K562 (cell line): ENCODE results near the gene PPT2. TPM values are rescaled to one million over a fixed set of nuclear protein-coding genes. Genes with fewer than 3 reads are reported as not detected.

Experiments
- FOXK2 ChIP-seq, 2 experiments: fragments of 450-650 bp; IDR thresholded peaks in 1 of 2; conservative IDR thresholded peaks in 1 of 2; 2 replicates each; pipeline ENCODE4 v1.6.1; 2016; ENCODE audit warnings: low read depth in 2 of 2, mild to moderate bottlenecking in 1 of 2
- GABPB2 ChIP-seq: fragments of 250-450 bp; sonication (Bioruptor Pico); conservative IDR thresholded peaks from 2 replicates; pipeline ENCODE4 v1.5.1; 2021; ENCODE audit warnings: mild to moderate bottlenecking
- L3MBTL2 ChIP-seq: fragments of 450-650 bp; IDR thresholded peaks from 2 replicates; pipeline ENCODE4 v1.6.1; 2016; ENCODE audit warnings: mild to moderate bottlenecking, moderate library complexity
- MCM7 ChIP-seq, 2 experiments: fragments of 450-650 bp; IDR thresholded peaks; 2 replicates each; pipeline ENCODE4 v1.6.1; 2016 to 2018
- SMAD2 ChIP-seq: fragments of 150-350 bp; IDR thresholded peaks from 2 replicates; pipeline ENCODE4 v1.6.1; 2014; ENCODE audit warnings: low read depth, mild to moderate bottlenecking, low read length
- SMARCA4 ChIP-seq: fragments of 450-650 bp; IDR thresholded peaks from 2 replicates; pipeline ENCODE4 v1.6.1; 2016
- SRSF9 ChIP-seq: fragments of 200-400 bp; formaldehyde crosslinking; IDR thresholded peaks from 2 replicates; pipeline ENCODE4 v1.6.1; 2017; ENCODE audit warnings: low read depth, low read length, borderline replicate concordance
- STAG1 ChIP-seq: sonication (generic); formaldehyde crosslinking; IDR thresholded peaks from 2 replicates; pipeline ENCODE4 v1.5.0; 2020; ENCODE audit warnings: missing genetic modification reagents, borderline replicate concordance
- SUPT5H ChIP-seq: fragments of 450-650 bp; IDR thresholded peaks from 2 replicates; pipeline ENCODE4 v1.6.1; 2016
- TAL1 ChIP-seq: fragments of 450-650 bp; IDR thresholded peaks from 2 replicates; pipeline ENCODE4 v1.6.1; 2016; ENCODE audit warnings: mild to moderate bottlenecking
- TCF7L2 ChIP-seq: fragments of 150-350 bp; IDR thresholded peaks from 2 replicates; pipeline ENCODE4 v1.6.1; 2016; ENCODE audit warnings: low read depth, mild to moderate bottlenecking, low read length, moderate library complexity
- TOE1 ChIP-seq, 2 experiments: fragments of 450-650 bp in 1 of 2; sonication (generic) in 1 of 2; formaldehyde crosslinking in 1 of 2; IDR thresholded peaks; 2 replicates each; pipeline versions ENCODE4 v1.7.1 to v1.8.0; 2016 to 2022; ENCODE audit warnings: borderline replicate concordance in 2 of 2, mild to moderate bottlenecking in 2 of 2, antibody characterized with exemption in 1 of 2, inconsistent platforms in 1 of 2, low read depth in 1 of 2, missing genetic modification reagents in 1 of 2, moderate library complexity in 1 of 2
- YY1 ChIP-seq, 3 experiments: IDR thresholded peaks; 2 replicates each; pipeline ENCODE4 v1.6.1; 2011; ENCODE audit warnings: low read length in 2 of 3, mild to moderate bottlenecking in 2 of 3, moderate library complexity in 2 of 3, borderline replicate concordance in 1 of 3, control low read depth in 1 of 3, low read depth in 1 of 3; ENCODE audit not compliant: insufficient read depth in 3 of 3, insufficient replicate concordance in 2 of 3, control insufficient read depth in 1 of 3, insufficient read length in 1 of 3; ENCODE audit errors: extremely low read depth in 1 of 3
- ZNF175 ChIP-seq: fragments of 200-800 bp; sonication (Bioruptor generic); IDR thresholded peaks from 2 replicates; pipeline ENCODE4 v1.6.1; 2016; ENCODE audit warnings: low read depth, mild to moderate bottlenecking, missing genetic modification characterization, missing compliant biosample characterization
- ZNF274 ChIP-seq: IDR thresholded peaks from 2 replicates; pipeline ENCODE4 v1.6.1; 2011; ENCODE audit warnings: low read depth, mild to moderate bottlenecking, low read length, moderate library complexity, borderline replicate concordance
- ZNF507 ChIP-seq: conservative IDR thresholded peaks from 2 replicates; pipeline ENCODE4 v1.6.1; 2017; ENCODE audit warnings: missing genetic modification characterization, missing compliant biosample characterization
- ZNF511 ChIP-seq: sonication (generic); formaldehyde crosslinking; IDR thresholded peaks from 2 replicates; pipeline ENCODE4 v1.8.0; 2022; ENCODE audit warnings: mild to moderate bottlenecking, missing genetic modification reagents
- ZNF76 ChIP-seq: fragments of 250-450 bp; sonication (Bioruptor Pico); IDR thresholded peaks from 2 replicates; pipeline ENCODE4 v1.4.0; 2020; ENCODE audit warnings: mild to moderate bottlenecking, moderate library complexity, borderline replicate concordance
- polyA plus RNA-seq, 8 experiments: library from polyadenylated mRNA; depleted of rRNA in 4 of 8; stranded (reverse) in 5 of 8; unstranded in 3 of 8; fragments of >200 nt; fragmentation: Nextera tagmentation in 2 of 8; fragmentation: Illumina TruSeq in 1 of 8; extraction: Ambion mirVana in 2 of 8; extraction: Trizol in 1 of 8; gene quantifications; 2 replicates each; pipeline versions ENCODE4 v1.2.1 to v1.2.3, GENCODE V29; 2011 to 2014; ENCODE audit warnings: inconsistent platforms in 1 of 8, missing spikeins in 1 of 8
- total RNA-seq, 7 experiments: library from RNA; depleted of rRNA in 6 of 7; stranded (reverse); fragments of >200 nt in 6 of 7; fragmentation: Illumina TruSeq in 2 of 7; extraction: Trizol in 2 of 7; gene quantifications; 2 replicates each; pipeline versions ENCODE4 v1.2.1 to v1.2.3, GENCODE V29; 2011 to 2021; ENCODE audit warnings: low replicate concordance in 1 of 7
- TF ChIP-seq, protein P1 (sequence below), 2 experiments: fragments of 450-650 bp in 1 of 2; IDR thresholded peaks; 2 replicates each; pipeline ENCODE4 v1.6.1; 2011 to 2017; ENCODE audit warnings: low read depth in 2 of 2, antibody characterized with exemption in 1 of 2, borderline replicate concordance in 1 of 2, low read length in 1 of 2, mild to moderate bottlenecking in 1 of 2, mixed read lengths in 1 of 2; ENCODE audit not compliant: control insufficient read depth in 1 of 2
- TF ChIP-seq, protein P2 (sequence below): sonication (generic); formaldehyde crosslinking; IDR thresholded peaks from 2 replicates; pipeline ENCODE4 v1.8.1; 2023; ENCODE audit warnings: mild to moderate bottlenecking, missing genetic modification reagents

The PPT2 gene
- total and polyA plus RNA-seq, 9 of the 15 experiments (the other 6 are each of a cell fraction or from before 2014, with no cell fraction given): 27.4 to 98.8 (median 69.9) TPM

DNA sequence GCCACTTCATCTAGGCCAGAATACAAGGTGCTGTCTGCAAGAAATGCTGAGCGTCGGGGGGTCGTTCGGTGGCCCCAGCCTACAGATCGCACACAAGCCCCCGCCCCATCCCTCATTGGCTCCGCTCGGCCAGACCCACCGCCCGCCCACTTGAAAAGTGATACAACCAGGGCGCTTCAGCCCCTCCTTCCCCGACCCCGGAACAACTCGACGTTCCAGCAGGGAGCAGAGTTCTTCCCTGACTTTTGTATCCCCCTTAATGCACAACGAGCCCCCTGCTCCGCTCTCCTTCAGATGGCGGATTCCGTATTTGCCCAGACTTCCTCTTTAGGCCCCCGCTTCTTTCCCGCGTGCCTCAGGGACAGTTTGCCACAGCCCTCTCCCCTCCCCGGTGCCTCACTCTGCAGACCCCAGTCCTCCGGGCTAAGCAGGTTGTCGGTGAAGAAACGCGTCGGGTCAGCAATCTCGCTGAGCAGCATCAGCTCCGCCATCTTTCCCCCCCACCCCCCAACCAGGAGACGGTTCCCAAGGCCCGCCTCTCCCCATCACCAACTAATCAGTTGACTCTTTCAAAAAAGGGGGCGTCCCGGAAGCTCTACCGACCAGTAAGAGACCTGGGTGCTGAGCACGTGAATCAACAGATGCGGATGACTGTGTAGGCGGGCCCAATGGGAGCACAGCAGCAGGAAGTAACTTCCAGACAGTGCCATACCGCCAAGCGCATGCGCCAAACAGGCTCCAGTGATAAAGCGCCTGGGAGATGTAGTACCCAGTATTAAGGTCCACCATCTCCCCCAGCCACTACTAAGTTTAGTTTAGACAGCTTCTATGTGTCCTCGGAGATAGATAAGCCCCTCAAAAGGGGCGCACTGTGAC lies 26.0 kb upstream of the PPT2 start, which contains the start of gene ATF6B (continued):
- TF ChIP-seq YY1 (IDR thresholded peaks at IDR 0.05; ENCODE audit: borderline replicate concordance in 1 of 3, control insufficient read depth in 1 of 3, extremely low read depth in 1 of 3, insufficient read depth in 3 of 3, insufficient read length in 1 of 3, insufficient replicate concordance in 2 of 3, low read depth in 1 of 3, low read length in 2 of 3) (peak; percentile 73 to 94 (median 91)), GABPB2 (CRISPR knock-in tag) (no peak), ZNF274 (no peak), MCM7 (IDR thresholded peaks at IDR 0.05) (no peak), L3MBTL2 (no peak), TAL1 (no peak), SRSF9 (no peak), STAG1 (CRISPR knock-in tag) (no peak), SMARCA4 (peak; percentile 44; the same call in 1 of the 2 replicates), TCF7L2 (no peak), SUPT5H (peak; percentile 87), SMAD2 (no peak), ZNF507 (no peak), ZNF175 (CRISPR knock-in tag) (no peak), FOXK2 (conservative IDR thresholded peaks at IDR 0.05 in 1 of 2, IDR thresholded peaks at IDR 0.05 in 1 of 2; ENCODE audit: low read depth in 2 of 2) (peak; percentile 83 to 84), ZNF76 (CRISPR knock-in tag) (no peak), TOE1 (IDR thresholded peaks at IDR 0.05; ENCODE audit: borderline replicate concordance) (peak; percentile 69; the same call in 1 of the 2 replicates), TOE1 (CRISPR knock-in tag; IDR thresholded peaks at IDR 0.05; ENCODE audit: borderline replicate concordance, low read depth) (no peak), ZNF511 (CRISPR knock-in tag) (peak; percentile 56)
- TF ChIP-seq, protein P1, sequence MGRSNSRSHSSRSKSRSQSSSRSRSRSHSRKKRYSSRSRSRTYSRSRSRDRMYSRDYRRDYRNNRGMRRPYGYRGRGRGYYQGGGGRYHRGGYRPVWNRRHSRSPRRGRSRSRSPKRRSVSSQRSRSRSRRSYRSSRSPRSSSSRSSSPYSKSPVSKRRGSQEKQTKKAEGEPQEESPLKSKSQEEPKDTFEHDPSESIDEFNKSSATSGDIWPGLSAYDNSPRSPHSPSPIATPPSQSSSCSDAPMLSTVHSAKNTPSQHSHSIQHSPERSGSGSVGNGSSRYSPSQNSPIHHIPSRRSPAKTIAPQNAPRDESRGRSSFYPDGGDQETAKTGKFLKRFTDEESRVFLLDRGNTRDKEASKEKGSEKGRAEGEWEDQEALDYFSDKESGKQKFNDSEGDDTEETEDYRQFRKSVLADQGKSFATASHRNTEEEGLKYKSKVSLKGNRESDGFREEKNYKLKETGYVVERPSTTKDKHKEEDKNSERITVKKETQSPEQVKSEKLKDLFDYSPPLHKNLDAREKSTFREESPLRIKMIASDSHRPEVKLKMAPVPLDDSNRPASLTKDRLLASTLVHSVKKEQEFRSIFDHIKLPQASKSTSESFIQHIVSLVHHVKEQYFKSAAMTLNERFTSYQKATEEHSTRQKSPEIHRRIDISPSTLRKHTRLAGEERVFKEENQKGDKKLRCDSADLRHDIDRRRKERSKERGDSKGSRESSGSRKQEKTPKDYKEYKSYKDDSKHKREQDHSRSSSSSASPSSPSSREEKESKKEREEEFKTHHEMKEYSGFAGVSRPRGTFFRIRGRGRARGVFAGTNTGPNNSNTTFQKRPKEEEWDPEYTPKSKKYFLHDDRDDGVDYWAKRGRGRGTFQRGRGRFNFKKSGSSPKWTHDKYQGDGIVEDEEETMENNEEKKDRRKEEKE (IDR thresholded peaks at IDR 0.05; ENCODE audit: borderline replicate concordance in 1 of 2, control insufficient read depth in 1 of 2, low read depth in 2 of 2, low read length in 1 of 2): no peak
- TF ChIP-seq, protein P2, sequence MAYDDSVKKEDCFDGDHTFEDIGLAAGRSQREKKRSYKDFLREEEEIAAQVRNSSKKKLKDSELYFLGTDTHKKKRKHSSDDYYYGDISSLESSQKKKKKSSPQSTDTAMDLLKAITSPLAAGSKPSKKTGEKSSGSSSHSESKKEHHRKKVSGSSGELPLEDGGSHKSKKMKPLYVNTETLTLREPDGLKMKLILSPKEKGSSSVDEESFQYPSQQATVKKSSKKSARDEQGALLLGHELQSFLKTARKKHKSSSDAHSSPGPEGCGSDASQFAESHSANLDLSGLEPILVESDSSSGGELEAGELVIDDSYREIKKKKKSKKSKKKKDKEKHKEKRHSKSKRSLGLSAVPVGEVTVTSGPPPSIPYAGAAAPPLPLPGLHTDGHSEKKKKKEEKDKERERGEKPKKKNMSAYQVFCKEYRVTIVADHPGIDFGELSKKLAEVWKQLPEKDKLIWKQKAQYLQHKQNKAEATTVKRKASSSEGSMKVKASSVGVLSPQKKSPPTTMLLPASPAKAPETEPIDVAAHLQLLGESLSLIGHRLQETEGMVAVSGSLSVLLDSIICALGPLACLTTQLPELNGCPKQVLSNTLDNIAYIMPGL: no peak
